ENCODE measurements around the gene PTCH1.

The PTCH1 gene

DNA sequence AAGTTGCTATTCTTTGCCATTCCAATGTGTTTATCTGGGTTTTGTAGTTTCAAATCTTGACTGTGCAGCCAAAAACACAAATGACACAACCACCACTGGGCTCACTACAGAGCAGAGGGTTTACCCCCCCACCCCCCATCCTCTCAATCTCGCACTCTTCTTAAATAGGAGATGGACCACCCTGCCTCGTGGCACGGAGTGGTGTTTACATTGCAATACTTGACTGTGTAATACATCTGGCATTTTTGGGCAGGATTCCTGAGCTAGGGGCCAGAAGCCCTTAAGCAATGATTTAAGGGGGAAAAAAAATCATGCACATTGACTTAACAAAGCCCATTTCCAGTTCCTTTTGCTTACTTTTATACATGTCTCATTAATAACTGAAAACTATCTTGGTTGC, 19.0 kb downstream of the PTCH1 start:
- ATAC-seq = no peak

DNA sequence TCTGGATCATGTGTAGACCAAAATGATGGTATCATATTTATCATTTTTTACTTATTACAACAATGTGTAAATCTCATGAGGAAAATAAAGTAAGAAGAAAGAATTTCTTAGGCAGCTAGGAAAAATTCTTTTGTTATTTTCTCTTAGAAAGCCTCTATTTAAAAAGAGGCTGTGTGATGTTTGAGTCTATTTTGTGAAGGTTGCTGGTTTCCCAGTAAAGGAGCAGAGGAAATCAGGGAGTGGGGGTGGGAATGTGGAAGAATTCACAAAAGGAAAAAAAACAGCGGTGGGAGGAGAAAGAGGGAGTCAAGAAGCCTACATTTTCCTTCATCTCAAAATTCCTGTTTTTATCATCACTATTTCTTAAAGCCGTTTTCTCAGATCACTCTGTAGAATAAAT, 20.1 kb downstream of the PTCH1 start:
- ATAC-seq = no peak

DNA sequence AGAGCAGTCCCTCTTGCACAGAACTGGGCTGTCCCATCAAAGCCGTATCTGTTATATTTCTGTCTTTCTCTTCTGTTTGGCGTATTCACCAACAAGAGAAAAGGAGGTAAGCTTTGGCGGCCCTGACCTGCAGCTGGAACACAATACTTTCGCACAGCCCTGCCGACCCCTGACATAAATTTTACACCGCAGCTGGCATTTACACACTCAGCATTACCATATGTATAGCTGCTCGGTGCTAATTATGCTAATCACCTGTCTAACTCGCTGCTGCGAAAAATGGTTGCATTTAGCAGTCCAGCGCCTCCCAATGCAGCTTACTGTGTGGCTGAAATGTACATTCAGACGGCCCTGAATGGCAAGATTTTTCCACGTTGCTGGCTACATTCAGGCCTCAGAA, 20.8 kb downstream of the PTCH1 start:
- no peak for ATAC-seq

DNA sequence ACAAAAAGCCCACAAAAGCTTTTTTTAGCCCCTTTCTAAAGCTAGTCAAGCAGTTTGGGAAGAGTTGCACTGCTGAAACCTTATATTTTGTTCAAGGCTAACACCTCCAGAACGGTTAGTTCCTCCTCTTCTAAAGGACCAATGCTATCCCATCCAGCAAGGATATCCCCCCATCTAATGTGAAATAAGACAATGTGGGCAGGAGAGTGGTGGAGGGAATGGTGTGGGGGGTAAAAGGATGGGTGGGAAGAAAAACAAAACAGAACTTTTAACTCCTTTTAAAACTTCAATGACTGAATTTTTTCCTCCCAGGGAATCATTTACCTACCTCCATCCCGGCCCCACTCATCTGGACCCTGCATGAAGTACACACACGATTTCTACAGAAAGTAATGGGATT, 21.2 kb downstream of the PTCH1 start:
- no peak for ATAC-seq

DNA sequence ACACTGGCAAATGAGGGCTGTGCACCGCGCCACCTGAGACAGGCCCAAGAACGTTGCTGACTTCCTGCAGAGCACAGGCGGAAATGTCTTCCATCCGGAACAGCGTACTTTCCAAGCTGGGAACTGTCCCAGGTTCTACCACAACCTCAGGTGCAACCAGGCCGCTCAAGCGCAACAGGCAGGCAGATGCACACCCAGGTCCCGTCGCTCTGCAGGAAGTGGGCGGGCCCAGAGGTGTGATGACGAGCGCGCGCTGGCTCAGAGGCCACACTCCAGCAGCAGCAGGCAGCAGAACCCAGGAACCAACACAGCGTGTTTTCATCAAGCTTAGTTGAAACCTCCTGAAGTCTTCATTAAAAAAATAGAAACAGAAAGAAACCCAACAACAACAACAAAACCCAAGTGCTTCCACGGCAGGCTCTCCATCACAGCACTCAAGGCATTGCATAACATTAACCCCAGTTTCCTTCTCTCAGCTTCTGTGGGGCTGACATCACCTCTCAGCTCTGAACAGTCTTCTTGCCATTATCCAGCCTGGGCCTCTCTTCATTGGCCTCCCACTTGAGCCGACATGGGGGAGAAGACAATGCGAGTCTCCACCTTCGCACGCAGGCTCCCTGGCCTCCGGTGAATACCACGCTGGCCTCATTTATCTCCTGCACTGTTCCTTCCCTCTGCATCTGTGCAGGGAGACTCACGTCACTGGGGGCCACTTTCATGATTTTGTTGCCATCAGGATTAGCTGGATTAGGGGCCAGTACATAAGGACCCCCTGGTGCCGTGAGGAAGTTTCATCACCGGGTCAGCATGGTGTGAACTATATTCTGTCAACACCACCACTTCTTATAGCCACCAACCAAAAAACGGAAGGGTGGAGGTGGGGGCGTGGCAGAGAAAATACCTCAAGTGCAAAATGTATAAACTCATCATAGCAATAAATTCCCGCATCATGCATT, 22.1 kb downstream of the PTCH1 start:
- peak; percentile 99 for ATAC-seq

DNA sequence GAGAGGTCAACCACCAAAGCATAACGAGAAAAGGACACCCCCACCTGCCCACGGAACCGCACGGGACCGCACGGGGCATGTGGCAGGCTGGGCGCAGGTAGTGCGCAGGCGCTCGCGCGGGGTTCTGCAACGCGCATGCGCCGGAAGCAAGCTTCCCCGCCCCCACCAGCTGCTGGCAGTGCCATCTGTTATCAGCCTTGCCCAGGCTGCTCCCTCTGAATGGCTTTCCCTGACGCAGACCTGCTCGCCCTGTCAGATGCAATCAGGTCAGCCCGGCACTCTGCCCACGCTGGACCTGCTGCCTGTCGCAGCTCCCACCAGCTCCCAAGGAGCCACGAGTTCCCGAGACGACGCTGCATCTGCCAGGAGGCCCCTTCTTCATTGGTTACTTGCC, 22.8 kb downstream of the PTCH1 start:
- ATAC-seq = peak in 1 of 2 donors; percentile 8

DNA sequence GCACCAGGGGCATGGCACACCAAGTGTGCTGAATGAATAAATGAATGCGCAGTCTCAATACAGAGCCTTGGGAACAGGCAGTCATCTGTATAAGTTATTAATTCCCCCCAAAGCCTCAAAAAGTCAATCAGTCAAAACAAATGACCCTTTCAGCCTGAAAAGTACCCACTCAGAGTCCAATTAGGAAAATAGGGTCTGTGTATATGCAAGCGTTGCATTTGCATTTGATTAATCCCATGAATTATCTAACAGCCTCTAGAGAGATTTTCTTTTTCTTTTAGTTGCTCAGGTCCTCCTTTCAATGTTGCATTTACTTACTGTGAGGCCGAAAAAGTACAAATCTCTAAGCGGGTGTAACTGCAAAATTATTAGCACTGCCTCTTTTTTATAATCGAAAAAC, 23.4 kb downstream of the PTCH1 start:
- no peak for ATAC-seq

DNA sequence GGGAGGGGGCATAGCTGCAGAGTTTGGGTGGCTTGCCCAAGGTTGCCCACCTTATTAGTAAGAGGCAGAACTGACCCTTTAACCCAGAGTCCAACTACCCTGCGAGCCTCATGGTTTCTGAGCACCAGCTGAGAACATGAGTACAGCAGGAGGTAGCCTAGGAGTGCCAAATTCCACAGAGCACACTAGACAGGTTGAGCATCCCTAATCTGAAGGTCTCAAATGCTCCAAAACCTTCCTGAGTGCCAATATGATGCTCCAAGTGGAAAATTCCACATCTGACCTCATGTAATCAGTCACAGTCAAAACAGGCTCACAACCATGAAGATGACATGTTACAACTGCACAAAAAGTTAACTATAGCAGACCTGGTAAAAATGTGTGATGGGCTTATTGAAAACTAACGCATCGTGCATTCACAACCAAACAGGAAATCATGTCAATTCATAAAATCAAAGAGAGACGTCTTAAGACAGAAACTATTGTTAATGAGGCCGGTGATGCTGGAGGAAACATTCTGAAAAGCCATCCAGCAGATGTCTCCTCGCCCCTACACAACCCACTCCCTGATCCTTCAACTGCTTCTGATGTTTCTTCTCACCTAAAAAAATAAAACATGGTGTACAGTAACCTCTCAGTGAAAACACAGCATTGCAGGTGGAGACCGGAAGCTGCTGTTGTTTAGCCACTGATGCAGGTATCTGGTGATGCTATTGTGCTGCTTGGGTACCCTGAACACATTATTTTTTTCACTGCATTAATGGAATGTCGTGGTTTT, 25.0 kb downstream of the PTCH1 start:
- no peak for ATAC-seq

DNA sequence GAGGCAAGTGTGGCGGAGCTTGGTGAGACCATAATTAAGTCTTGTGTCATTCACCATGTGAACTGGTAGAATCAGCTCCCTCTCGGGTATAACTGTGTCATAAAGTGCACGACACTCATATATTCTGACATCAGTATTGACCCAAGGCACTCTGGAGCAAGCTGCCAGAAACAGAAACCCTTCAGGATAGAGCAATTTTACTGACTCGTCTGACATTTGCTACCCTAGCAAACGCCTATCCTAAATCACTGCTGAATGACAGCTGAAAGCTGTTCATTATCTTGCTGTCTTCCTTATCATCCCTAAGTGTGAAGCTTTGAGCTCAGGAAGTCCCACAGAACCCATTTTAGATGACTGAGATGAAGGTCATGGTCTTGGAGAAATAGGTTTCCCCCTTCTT, 27.8 kb downstream of the PTCH1 start:
- no peak for ATAC-seq

DNA sequence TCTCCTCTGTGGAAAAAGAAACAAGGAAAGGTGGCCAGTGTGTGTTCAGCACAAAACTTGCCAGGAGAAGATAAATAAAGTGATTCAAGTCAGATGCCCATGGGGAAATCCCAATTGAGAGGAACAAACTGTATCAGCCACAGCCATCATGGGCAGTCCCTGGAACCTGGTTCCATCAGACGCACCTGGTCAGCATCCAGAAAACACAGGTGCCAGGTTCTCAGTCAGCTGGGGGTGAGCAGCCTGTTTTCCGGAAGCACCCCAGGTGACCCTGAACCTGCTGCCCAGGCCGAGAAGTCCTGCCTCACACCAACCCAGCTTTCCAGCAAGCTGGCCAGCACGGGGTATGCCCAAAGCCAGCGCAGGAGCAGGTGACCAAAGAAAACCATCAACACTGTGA, 30.5 kb downstream of the PTCH1 start:
- no peak for ATAC-seq

DNA sequence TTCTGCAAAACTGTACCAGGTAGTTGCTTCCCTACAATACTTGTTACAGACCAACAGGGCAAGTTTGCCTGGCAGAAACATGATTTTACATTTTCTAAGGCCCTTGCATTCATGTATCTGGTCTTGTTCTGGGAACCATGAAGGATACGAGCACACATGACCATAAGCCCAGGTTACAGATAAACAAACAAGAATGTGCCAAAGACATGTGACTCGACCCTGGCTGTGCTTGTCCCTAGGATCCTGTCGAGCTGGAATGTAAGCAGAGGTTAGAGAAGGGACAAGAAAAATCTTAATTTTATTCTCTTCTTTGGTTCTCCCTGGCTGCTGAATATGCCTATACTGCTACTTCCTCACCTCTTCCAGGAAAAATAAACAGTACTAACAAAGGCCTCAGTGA, 32.5 kb downstream of the PTCH1 start:
- ATAC-seq = no peak

DNA sequence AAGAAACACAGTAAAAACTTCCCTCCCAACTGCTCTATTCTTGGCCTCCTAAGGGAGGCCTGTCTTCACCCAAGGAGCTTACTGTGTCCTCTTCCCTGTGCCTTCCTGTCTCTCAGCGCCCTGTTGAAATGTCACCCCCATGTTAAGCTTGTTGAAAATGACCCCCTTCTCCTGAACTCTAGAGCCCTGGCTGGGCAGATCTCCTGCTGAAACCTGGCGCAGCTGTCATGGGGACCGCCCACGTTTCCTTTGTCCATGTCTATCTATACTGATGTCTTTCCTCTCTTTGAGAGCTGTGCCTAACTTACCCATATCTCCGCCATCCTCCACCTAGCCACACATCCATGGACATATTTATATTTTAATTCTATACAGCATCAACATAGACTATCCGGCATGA, 33.3 kb downstream of the PTCH1 start:
- ATAC-seq = no peak

DNA sequence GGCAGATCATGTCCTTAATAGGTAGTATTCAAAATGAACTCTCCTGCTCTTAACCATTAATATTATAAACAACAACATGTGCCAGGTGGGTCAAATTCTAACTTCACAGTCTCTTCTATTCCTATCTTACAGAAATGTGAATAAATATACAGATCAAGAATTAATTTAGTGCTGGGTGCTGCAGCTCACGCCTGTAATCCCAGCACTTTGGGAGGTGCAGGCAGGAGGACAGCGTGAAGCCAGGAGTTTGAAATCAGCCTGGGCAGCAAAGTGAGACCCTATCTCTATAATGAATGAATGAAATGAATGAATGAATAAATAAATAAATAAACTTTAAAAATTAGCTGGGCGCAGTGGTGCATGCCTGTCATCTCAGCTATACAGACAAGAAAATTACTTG, 34.1 kb downstream of the PTCH1 start:
- ATAC-seq = no peak

DNA sequence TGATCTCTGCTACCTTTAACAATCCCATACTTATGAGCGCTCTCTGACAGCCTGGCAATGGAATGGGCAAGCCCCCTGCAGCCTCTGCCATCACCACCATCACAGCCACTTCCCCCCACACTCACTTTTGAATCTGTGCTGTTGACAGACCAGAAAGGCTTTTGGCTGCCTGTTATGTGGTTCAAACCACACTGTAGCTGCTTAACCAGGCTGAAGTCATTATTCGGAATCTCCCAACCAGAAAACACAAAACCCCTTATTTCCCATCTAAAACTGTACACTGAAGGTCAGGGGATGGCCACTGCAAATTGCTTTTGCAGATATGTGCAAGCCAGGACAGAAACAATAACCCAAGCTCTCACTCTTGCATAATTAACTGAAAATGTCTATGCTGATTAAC, 35.8 kb downstream of the PTCH1 start:
- no peak for ATAC-seq

DNA sequence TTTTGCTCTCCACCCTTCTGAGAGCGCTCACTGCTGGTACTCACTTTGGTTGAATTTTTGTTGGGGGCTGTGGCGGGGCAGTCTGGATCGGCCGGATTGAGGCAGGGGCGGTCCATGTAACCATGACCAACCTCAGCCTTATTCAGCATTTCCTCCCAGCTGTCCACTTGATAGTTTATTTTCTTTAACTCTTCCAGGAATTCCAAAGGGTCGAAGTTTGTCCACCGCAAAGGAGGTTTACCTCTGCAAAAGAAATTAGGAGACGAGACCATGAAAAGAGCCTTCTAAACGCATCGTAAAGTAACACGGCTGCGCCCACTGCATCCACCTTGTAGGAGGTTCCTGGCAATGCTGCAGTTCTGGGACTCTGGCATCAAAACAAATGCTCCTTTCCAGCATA, 36.4 kb downstream of the PTCH1 start:
- no peak for ATAC-seq

DNA sequence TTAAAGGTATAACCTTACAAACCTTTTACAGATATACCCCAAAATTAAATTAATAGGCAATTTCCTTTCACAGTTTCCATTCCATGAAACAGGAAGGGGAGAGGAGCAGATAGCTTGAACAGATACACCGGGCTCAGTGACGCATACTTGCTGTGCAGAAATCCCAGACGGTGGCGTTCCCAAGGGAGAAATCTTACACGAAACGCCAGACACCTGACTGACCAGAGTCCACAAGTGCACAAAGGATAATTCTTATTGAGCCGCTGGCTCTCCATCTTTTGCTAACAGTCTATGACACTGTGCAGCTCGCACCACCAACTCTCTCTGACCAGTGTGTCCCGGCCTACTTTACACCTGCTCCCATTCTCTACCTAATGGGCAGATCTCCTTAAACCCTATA, 37.4 kb downstream of the PTCH1 start:
- ATAC-seq = no peak

DNA sequence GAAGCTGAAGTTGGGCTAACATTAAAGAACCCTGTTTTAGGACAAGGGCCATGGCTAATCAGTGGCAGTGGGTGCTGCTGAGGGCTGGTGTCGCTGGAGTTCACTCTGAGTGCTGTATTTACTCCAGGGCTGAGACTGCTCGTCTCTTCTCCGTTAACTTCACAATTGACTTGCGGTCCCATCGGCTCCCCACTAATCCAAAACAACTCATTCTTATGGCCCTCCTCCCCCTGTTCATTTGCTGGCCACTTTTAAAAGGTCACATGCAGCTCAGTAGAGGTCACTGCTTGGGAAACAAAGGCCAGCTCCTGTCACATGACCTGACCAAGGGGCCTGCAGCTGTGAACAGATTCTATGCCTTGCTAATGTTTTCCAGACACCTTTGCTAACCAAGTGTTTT, 38.4 kb downstream of the PTCH1 start:
- no peak for ATAC-seq

DNA sequence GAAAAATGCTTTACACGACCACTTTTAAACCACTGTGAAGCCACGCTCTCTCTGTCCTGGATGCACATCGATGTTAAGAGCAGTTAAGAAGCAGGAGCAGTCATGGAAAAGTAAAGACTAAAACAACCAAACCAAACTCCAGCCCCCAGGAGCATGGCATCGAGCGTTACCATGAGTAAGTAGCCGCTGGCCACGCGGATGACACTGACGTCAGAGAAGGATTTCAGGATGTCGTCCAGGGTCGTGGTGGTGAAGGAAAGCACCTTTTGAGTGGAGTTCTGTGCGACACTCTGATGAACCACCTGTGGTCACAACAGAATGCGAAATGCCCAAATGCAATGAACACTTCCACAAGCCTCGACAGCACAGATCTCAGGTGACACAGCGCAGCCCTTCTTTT, 38.9 kb downstream of the PTCH1 start:
- no peak for ATAC-seq

DNA sequence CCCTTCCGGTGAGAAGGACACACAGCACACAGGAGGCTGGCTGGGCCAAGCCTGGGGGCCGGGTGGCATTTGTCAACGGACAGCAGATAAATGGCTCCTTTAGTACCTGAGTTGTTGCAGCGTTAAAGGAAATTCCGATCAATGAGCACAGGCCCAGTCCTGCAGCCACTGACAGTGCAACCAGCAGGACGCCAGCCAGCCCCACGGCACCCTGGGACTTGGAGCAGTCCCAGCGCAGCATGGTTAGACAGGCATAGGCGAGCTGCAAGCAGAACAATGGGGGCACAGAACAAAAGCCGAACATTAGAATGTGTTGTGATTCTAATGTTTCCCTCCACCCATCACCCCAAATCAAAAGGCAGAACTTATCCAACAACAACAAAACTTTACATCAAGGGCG, 39.3 kb downstream of the PTCH1 start:
- ATAC-seq = no peak

DNA sequence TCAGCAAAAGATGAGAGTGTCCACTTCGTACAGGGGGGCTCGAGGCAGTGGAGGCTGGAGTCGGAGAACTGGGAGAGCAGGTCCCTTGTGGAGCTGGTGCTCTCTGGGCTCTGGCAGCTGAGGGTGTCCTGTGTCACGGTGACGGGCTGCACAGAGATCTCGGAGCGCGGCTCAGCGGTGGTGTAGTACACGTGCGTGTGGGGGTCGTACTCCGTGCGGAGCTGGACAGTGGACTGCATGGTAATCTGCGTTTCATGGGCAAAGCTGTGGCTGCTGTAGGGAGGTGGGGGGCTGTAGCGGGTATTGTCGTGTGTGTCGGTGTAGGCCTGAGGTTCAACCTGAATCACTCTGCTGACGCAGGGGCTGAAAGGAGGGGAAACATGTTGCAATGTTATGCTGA, 48.0 kb downstream of the PTCH1 start:
- ATAC-seq = no peak

DNA sequence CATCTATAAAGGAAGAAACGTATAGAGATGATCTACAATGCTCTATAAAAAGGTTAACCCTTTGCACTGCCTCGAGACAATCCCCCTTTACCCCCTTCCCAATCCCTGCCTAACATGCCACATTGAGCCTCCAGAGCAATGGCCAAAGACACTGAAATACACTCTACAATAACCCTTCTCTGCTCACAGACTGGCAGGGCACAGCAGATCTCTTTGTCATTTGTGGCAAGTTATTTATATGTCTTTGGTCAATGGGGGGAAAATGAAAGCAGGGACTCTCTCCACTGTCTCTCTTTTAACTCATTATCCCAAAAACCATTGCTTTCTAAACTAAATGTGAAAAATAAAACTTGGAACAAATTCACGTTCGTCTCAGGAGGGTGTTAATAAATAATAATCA, 51.7 kb downstream of the PTCH1 start:
- no peak for ATAC-seq

DNA sequence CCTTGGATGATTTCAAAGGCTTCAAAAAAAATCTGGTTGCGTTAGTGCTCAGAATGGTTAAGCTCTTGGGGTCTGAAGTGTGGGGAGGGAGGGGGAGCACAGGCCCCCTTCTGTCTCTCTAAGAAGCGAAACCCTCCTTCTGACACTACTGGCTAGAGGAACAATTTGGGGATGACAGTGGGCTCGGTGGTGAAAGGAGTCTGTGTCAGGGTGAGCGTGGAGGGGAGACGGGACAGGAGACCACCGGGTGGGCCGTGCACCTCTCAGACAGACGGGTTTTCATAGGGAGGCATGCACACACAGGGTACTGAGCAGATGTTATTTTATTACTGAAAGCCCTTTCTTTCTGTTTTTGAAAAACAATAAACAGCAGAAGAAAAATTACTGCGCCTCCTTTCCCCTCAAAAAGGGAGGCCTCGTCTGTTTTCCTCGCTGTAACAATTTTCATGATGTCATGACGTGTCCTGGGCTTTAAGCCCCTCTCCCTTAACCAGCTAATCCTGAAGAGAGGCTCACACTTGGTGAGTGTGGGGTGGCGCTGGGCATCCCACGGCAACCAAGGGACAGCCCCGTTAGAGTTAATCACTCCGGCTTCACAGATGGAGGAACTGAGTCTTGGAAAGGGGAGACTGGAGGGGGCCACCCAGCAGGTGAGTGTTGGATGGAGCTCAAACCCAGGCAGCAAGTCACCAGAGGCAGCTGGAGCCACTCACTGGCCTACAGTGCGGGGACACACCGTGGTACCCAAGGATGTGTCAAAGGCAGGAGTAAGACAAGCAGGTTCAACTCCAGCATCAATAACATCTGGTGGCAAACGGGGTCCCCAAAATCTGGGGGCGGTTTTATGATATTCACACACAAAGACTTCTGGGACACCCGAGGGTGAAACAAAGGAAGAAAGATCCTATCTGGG, 53.4 kb downstream of the PTCH1 start:
- ATAC-seq = no peak
